HepG2 (cell line): ENCODE results near the gene RNH1. TPM values are rescaled to one million over a fixed set of nuclear protein-coding genes. Genes with fewer than 3 reads are reported as not detected.

Experiments
- IRF1 ChIP-seq: sonication (generic); formaldehyde crosslinking; IDR thresholded peaks from 2 replicates; pipeline ENCODE4 v1.4.0; 2020; ENCODE audit warnings: low read depth, mild to moderate bottlenecking, missing genetic modification reagents
- MAFG ChIP-seq: sonication (generic); formaldehyde crosslinking; IDR thresholded peaks from 2 replicates; pipeline ENCODE4 v1.5.1; 2020; ENCODE audit warnings: mild to moderate bottlenecking, missing genetic modification reagents
- MAFK ChIP-seq, 2 experiments: IDR thresholded peaks in 1 of 2; conservative IDR thresholded peaks in 1 of 2; 2 replicates each; pipeline ENCODE4 v1.6.1; 2011; ENCODE audit warnings: improper control_type of control experiment in 2 of 2, low read length in 2 of 2
- MTERF4 ChIP-seq: sonication (generic); formaldehyde crosslinking; IDR thresholded peaks from 2 replicates; pipeline ENCODE4 v1.8.0; 2023; ENCODE audit warnings: mild to moderate bottlenecking, missing genetic modification reagents
- MTF1 ChIP-seq: sonication (generic); formaldehyde crosslinking; IDR thresholded peaks from 2 replicates; pipeline ENCODE4 v1.5.0; 2020; ENCODE audit warnings: missing genetic modification reagents
- PAWR ChIP-seq: sonication (generic); formaldehyde crosslinking; IDR thresholded peaks from 2 replicates; pipeline ENCODE4 v1.4.0; 2020; ENCODE audit warnings: missing genetic modification reagents, mild to moderate bottlenecking, borderline replicate concordance
- PBX2 ChIP-seq: IDR thresholded peaks from 2 replicates; pipeline ENCODE4 v1.6.1; 2016; ENCODE audit warnings: control low read depth
- PBX3 ChIP-seq: sonication (generic); formaldehyde crosslinking; IDR thresholded peaks from 2 replicates; pipeline ENCODE4 v1.8.1; 2023; ENCODE audit warnings: missing genetic modification reagents, inconsistent platforms, borderline replicate concordance
- PTBP1 ChIP-seq: fragments of 200-400 bp; formaldehyde crosslinking; IDR thresholded peaks from 2 replicates; pipeline ENCODE4 v1.6.1; 2018; ENCODE audit warnings: low read length, low read depth; ENCODE audit not compliant: poor library complexity, severe bottlenecking
- SMAD9 ChIP-seq: sonication (generic); formaldehyde crosslinking; IDR thresholded peaks from 2 replicates; pipeline ENCODE4 v1.5.1; 2020; ENCODE audit warnings: mild to moderate bottlenecking, missing genetic modification reagents
- SNAPC2 ChIP-seq: sonication (generic); formaldehyde crosslinking; IDR thresholded peaks from 2 replicates; pipeline ENCODE4 v1.8.1; 2022; ENCODE audit warnings: mild to moderate bottlenecking, missing genetic modification reagents
- SOX13 ChIP-seq, 3 experiments: fragments of 450-650 bp in 1 of 3; sonication (generic) in 1 of 3; formaldehyde crosslinking in 1 of 3; IDR thresholded peaks in 2 of 3; conservative IDR thresholded peaks in 1 of 3; 2 replicates each; pipeline versions ENCODE4 v1.5.0 to v1.6.1; 2016 to 2020; ENCODE audit warnings: antibody characterized with exemption in 1 of 3, mild to moderate bottlenecking in 1 of 3, missing compliant biosample characterization in 1 of 3, missing genetic modification reagents in 1 of 3, moderate library complexity in 1 of 3
- TEF ChIP-seq: sonication (generic); formaldehyde crosslinking; IDR thresholded peaks from 2 replicates; pipeline ENCODE4 v1.5.0; 2020; ENCODE audit warnings: missing genetic modification reagents
- UBTF ChIP-seq: sonication (generic); formaldehyde crosslinking; IDR thresholded peaks from 2 replicates; pipeline ENCODE4 v1.4.0; 2020; ENCODE audit warnings: mild to moderate bottlenecking, missing genetic modification reagents
- XBP1 ChIP-seq: sonication (generic); formaldehyde crosslinking; IDR thresholded peaks from 2 replicates; pipeline ENCODE4 v1.5.0; 2020; ENCODE audit warnings: missing genetic modification reagents
- ZNF326 ChIP-seq: sonication (generic); formaldehyde crosslinking; IDR thresholded peaks from 2 replicates; pipeline ENCODE4 v1.4.0; 2020; ENCODE audit warnings: missing genetic modification reagents, borderline replicate concordance
- ZNF570 ChIP-seq: sonication (generic); formaldehyde crosslinking; IDR thresholded peaks from 2 replicates; pipeline ENCODE4 v1.4.0; 2020; ENCODE audit warnings: mild to moderate bottlenecking, missing genetic modification reagents, borderline replicate concordance
- ZNF572 ChIP-seq: sonication (generic); formaldehyde crosslinking; IDR thresholded peaks from 2 replicates; pipeline ENCODE4 v1.5.1; 2020; ENCODE audit warnings: mild to moderate bottlenecking, missing genetic modification reagents
- ZNF724P ChIP-seq: sonication (generic); formaldehyde crosslinking; IDR thresholded peaks from 2 replicates; pipeline ENCODE4 v1.8.0; 2022; ENCODE audit warnings: missing genetic modification reagents, borderline replicate concordance
- polyA plus RNA-seq, 8 experiments: library from polyadenylated mRNA; depleted of rRNA in 3 of 8; stranded (reverse) in 7 of 8; unstranded in 1 of 8; fragments of >200 nt; fragmentation: Illumina TruSeq in 4 of 8; extraction: Trizol in 4 of 8; gene quantifications; 2 replicates each; pipeline versions ENCODE4 v1.2.1 to v1.2.3, GENCODE V29; 2011 to 2016; ENCODE audit warnings: low read depth in 4 of 8, missing spikeins in 1 of 8, mixed read lengths in 1 of 8; ENCODE audit not compliant: insufficient read depth in 1 of 8
- total RNA-seq, 5 experiments: library from RNA; depleted of rRNA; stranded (reverse); fragments of >200 nt; fragmentation: Illumina TruSeq; extraction: Trizol; gene quantifications; 2 replicates each; pipeline ENCODE4 v1.2.3, GENCODE V29; 2016; ENCODE audit warnings: low read depth in 1 of 5

Gene RNH1
- total and polyA plus RNA-seq, 2 of the 13 experiments (the other 11 are each of a cell fraction or from before 2014, with no cell fraction given): 36.0 to 74.1 TPM

GRCh38 chr11:447923-448731, 58.9 kb downstream of the RNH1 start (continued):
- TF ChIP-seq SNAPC2 (CRISPR knock-in tag) (peak; percentile 95), ZNF572 (CRISPR knock-in tag) (no peak), IRF1 (CRISPR knock-in tag) (no peak), ZNF570 (CRISPR knock-in tag) (no peak), PBX3 (CRISPR knock-in tag) (no peak), PAWR (CRISPR knock-in tag) (no peak), XBP1 (CRISPR knock-in tag) (no peak), MTF1 (CRISPR knock-in tag) (no peak), UBTF (CRISPR knock-in tag) (peak; percentile 79), SMAD9 (no peak; the same call in 1 of the 2 replicates), ZNF326 (CRISPR knock-in tag) (no peak), SOX13 (IDR thresholded peaks at IDR 0.05) (no peak), SOX13 (CRISPR knock-in tag; conservative IDR thresholded peaks at IDR 0.05 in 1 of 2, IDR thresholded peaks at IDR 0.05 in 1 of 2) (peak in 1 of 2 experiments; percentile 25; a peak in 1 of 4 replicates), ZNF724P (CRISPR knock-in tag) (no peak), PTBP1 (peak; percentile 84), PBX2 (CRISPR knock-in tag) (no peak), MAFK (conservative IDR thresholded peaks at IDR 0.05 in 1 of 2, IDR thresholded peaks at IDR 0.05 in 1 of 2; ENCODE audit: low read length in 2 of 2) (no peak), MTERF4 (0 out of 2 replicates have a peak, but pooled peaks have one; percentile 67), TEF (CRISPR knock-in tag) (no peak), MAFG (CRISPR knock-in tag) (no peak)
